B cell (primary cell): ENCODE measurements around the gene RUFY3. TPM values are rescaled to one million over a fixed set of nuclear protein-coding genes. Genes with fewer than 3 reads are reported as not detected.

ENCODE experiments used
- ATAC-seq: fragments of 200-7000 bp; cut with Tn5 transposase; one replicate; pipeline ENCODE4 v1.10.0; 2021; ENCODE audit warnings: low read depth, mild to moderate bottlenecking, moderate number of reproducible peaks, moderate library complexity
- CTCF ChIA-PET: fragments of 350-600 bp; sonication (Branson Sonifier 250); formaldehyde crosslinking; loops from one replicate; lab custom pipeline; 2021; ENCODE audit warnings: antibody characterized with exemption, inconsistent platforms; lab: Charles Lee
- POLR2A ChIA-PET: fragments of 350-600 bp; sonication (Branson Sonifier 250); formaldehyde crosslinking; loops from one replicate; lab custom pipeline; 2021; ENCODE audit warnings: antibody characterized with exemption; lab: Charles Lee
- DNase-seq: peaks from one replicate; pipeline ENCODE4 v3.0.0; 2013
- H2AFZ ChIP-seq: 2 replicates; pipeline ENCODE4 v1.6.1; 2012; ENCODE audit warnings: mild to moderate bottlenecking, low read depth, low read length; ENCODE audit not compliant: insufficient read depth, poor library complexity, severe bottlenecking
- H3K27ac ChIP-seq, 2 donors: 1 replicate in 1 of 2; 2 replicates in 1 of 2; pipeline ENCODE4 v1.5.1; 2012 to 2013; ENCODE audit warnings: low read length in 2 of 2, mild to moderate bottlenecking in 2 of 2, moderate library complexity in 1 of 2
- H3K27me3 ChIP-seq, 4 experiments: fragments of 200-600 bp in 1 of 4; sonication (generic) in 1 of 4; replicated peaks in 1 of 4; 1 replicate in 2 of 4; 2 replicates in 2 of 4; pipeline versions ENCODE4 v1.6.1 to v1.7.0; 2013 to 2016; ENCODE audit warnings: low read length in 3 of 4, mild to moderate bottlenecking in 2 of 4, mixed read lengths in 1 of 4, moderate library complexity in 1 of 4; ENCODE audit not compliant: insufficient read depth in 4 of 4, control insufficient read depth in 3 of 4; ENCODE audit errors: control extremely low read depth in 1 of 4
- H3K36me3 ChIP-seq, 2 experiments: replicated peaks in 1 of 2; 1 replicate in 1 of 2; 2 replicates in 1 of 2; pipeline versions ENCODE4 v1.6.1 to v1.7.1; 2013; ENCODE audit warnings: low read length in 1 of 2; ENCODE audit not compliant: insufficient read depth in 2 of 2, control insufficient read depth in 1 of 2; ENCODE audit errors: control extremely low read depth in 1 of 2, extremely low read depth in 1 of 2
- H3K4me1 ChIP-seq, 2 donors: fragments of 200-600 bp in 1 of 2; sonication (generic) in 1 of 2; 1 replicate in 1 of 2; 2 replicates in 1 of 2; pipeline versions ENCODE4 v1.5.1 to v1.6.1; 2013 to 2017; ENCODE audit warnings: low read length in 2 of 2; ENCODE audit not compliant: control insufficient read depth in 2 of 2, insufficient read depth in 2 of 2
- H3K4me2 ChIP-seq: replicated peaks from 2 replicates; pipeline ENCODE3; 2012; ENCODE audit warnings: mild to moderate bottlenecking, low read depth, low read length; ENCODE audit not compliant: poor library complexity, severe bottlenecking
- H3K4me3 ChIP-seq, 5 experiments: fragments of 200-600 bp in 1 of 5; sonication (generic) in 1 of 5; 1 replicate in 3 of 5; 2 replicates in 2 of 5; pipeline versions ENCODE4 v1.5.1 to v1.7.0; 2011 to 2016; ENCODE audit warnings: low read length in 4 of 5, mild to moderate bottlenecking in 4 of 5, low read depth in 2 of 5, control low read depth in 1 of 5, moderate library complexity in 1 of 5; ENCODE audit not compliant: insufficient read depth in 1 of 5; ENCODE audit errors: control extremely low read depth in 1 of 5, extremely low read depth in 1 of 5
- H3K79me2 ChIP-seq: fragments of 200-600 bp; sonication (generic); one replicate; pipeline ENCODE4 v1.6.0; 2016; ENCODE audit warnings: low read length; ENCODE audit not compliant: control insufficient read depth, insufficient read depth
- H3K9ac ChIP-seq: fragments of 200-600 bp; sonication (generic); 2 replicates; pipeline ENCODE4 v1.6.1; 2017; ENCODE audit warnings: mild to moderate bottlenecking, low read length, moderate library complexity
- H3K9me3 ChIP-seq, 3 donors: one replicate each; pipeline versions ENCODE4 v1.6.1 to v1.7.1; 2013; ENCODE audit warnings: low read length in 2 of 3; ENCODE audit not compliant: control insufficient read depth in 2 of 3, insufficient read depth in 1 of 3; ENCODE audit errors: control extremely low read depth in 1 of 3
- H4K20me1 ChIP-seq: 2 replicates; pipeline ENCODE4 v1.6.0; 2012; ENCODE audit warnings: mild to moderate bottlenecking, low read length; ENCODE audit not compliant: insufficient read depth, control insufficient read depth, poor library complexity, severe bottlenecking
- H3K27ac Mint-ChIP-seq: one replicate; pipeline ENCODE4 v1.8.0; 2021; ENCODE audit warnings: mixed read lengths
- H3K27me3 Mint-ChIP-seq: one replicate; pipeline ENCODE4 v1.8.0; 2021; ENCODE audit warnings: mixed read lengths
- H3K4me1 Mint-ChIP-seq: one replicate; pipeline ENCODE4 v1.8.0; 2021; ENCODE audit warnings: mixed read lengths
- H3K4me3 Mint-ChIP-seq: one replicate; pipeline ENCODE4 v1.8.0; 2021; ENCODE audit warnings: mixed read lengths
- H3K9me3 Mint-ChIP-seq: one replicate; pipeline ENCODE4 v1.8.0; 2022; ENCODE audit warnings: mixed read lengths; ENCODE audit not compliant: insufficient read depth
- EZH2 ChIP-seq: IDR thresholded peaks from 2 replicates; pipeline ENCODE4 v1.6.1; 2012; ENCODE audit warnings: borderline replicate concordance, low read depth, mild to moderate bottlenecking, moderate library complexity, low read length; ENCODE audit not compliant: insufficient read depth, poor library complexity, severe bottlenecking
- WGBS: methylation state at CpG from one replicate; pipeline ENCODE4 v1.1.5; 2013; ENCODE audit warnings: missing lambda C conversion rate; ENCODE audit not compliant: insufficient coverage; 5-methylcytosine and 5-hydroxymethylcytosine counted together
- intact Hi-C: fragments of 100-400 bp; cut with micrococcal nuclease; formaldehyde crosslinking; loops from one replicate; pipeline ENCODE4 v1.10.0; 2022
- polyA plus RNA-seq: library from polyadenylated mRNA; depleted of rRNA; stranded (reverse); fragments of >200 nt; gene quantifications from 2 replicates; pipeline ENCODE4 v1.2.3, GENCODE V29; 2012
- total RNA-seq, 2 donors: library from RNA; stranded (reverse); fragments of 120-200 nt in 1 of 2; gene quantifications; 1 replicate in 1 of 2; 2 replicates in 1 of 2; pipeline versions ENCODE4 v1.2.3 to v1.2.4, GENCODE V29; 2013 to 2022
- TF ChIP-seq, protein P1 (sequence below): fragments of 200-600 bp; IDR thresholded peaks from one replicate; pipeline ENCODE4 v1.8.0; 2022; ENCODE audit warnings: antibody characterized with exemption, mild to moderate bottlenecking

The RUFY3 gene
- total and polyA plus RNA-seq, 2 donors (not counting 1 experiment from before 2014, with no cell fraction given), result 26.1 to 74.1 TPM

DNA sequence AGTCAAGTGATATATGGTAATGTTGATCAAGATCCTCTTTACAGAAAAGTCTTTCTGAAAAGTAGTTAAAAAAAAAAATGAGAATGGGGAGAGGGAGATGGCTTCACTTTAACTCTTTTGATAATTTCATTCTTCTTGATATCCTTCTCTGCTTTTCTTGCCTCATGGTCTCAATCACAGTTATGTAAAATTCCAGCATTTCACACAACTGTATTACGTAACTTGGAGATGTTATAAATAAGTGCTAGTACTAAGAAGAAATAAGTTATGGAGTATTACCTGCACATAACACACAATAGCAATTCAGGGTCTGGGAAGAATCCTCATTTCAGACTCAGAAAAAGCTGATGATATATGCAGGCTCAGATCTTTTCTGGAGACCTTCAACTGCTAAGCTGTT lies 22.0 kb downstream of the RUFY3 start:
- peaks cover 2% of the 10 kb centered on the region for H3K4me1 Mint-ChIP-seq
- POLR2A ChIA-PET, result no interaction called here
- H3K9ac ChIP-seq, result no peak overlapping the region

DNA sequence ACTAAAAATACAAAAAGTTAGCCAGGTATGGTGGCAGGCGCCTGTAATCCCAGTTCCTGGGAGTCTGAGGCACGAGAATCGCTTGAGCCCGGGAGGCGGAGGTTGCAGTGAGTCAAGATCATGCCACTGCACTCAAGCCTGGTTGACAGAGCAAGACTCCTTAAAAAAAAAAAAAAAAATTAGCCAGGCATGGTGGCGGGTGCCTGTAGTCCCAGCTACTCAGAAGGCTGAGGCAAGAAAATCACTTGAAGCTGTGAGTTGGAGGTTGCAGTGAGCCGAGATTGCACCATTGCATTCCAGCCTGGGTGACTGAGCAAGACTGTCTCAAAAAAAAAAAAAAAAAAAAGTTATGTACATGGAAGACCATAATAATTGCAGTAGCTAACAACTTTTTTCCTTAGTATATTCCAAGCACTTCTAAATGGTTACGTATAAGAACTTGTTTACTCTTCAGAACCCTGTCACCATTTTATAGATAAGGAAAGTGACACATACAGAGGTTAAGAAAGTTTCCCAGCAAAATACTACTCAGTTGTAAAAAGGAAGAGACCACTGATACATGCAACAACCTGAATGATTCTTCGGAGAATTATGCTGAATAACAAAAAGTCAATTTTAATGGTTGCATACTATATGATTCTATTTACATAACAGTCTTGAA lies 24.5 kb downstream of the RUFY3 start:
- Histone ChIP-seq H3K4me1 (no peaks in the 10 kb centered on the region), H3K27me3 (no peaks in the 10 kb centered on the region), H3K4me2 (no peak overlapping the region), H4K20me1 (no peaks in the 10 kb centered on the region), H3K9me3 (no peaks in the 10 kb centered on the region), H3K4me3 (no peak overlapping the region), H2AFZ (no peak overlapping the region), H3K9ac (no peak overlapping the region), H3K36me3 (no peaks in the 10 kb centered on the region), H3K79me2 (peaks cover 68% of the 10 kb centered on the region), H3K27ac (no peak overlapping the region)
- Mint-ChIP-seq H3K4me3 (no peak overlapping the region), H3K9me3 (no peaks in the 10 kb centered on the region), H3K4me1 (peaks cover 13% of the 10 kb centered on the region), H3K27ac (no peak overlapping the region), H3K27me3 (no peaks in the 10 kb centered on the region)
- ATAC-seq (no peak), DNase-seq (no peak)
- intact Hi-C loops, result no loop called here
- CTCF ChIA-PET, result interaction anchor here (2.6 kb wide), 1 partner anchor 11 kb away, joined by 11 read pairs; no protein-coding TSS in a partner anchor
- POLR2A ChIA-PET, result no interaction called here
- WGBS, result 100% methylated on average over 4 of the region's 9 CpGs
- TF ChIP-seq, protein P1, sequence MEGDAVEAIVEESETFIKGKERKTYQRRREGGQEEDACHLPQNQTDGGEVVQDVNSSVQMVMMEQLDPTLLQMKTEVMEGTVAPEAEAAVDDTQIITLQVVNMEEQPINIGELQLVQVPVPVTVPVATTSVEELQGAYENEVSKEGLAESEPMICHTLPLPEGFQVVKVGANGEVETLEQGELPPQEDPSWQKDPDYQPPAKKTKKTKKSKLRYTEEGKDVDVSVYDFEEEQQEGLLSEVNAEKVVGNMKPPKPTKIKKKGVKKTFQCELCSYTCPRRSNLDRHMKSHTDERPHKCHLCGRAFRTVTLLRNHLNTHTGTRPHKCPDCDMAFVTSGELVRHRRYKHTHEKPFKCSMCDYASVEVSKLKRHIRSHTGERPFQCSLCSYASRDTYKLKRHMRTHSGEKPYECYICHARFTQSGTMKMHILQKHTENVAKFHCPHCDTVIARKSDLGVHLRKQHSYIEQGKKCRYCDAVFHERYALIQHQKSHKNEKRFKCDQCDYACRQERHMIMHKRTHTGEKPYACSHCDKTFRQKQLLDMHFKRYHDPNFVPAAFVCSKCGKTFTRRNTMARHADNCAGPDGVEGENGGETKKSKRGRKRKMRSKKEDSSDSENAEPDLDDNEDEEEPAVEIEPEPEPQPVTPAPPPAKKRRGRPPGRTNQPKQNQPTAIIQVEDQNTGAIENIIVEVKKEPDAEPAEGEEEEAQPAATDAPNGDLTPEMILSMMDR, result no peak
- no peak for TF ChIP-seq EZH2

More for the DNA sequence above, 22.0 kb downstream of the RUFY3 start:
- DNase-seq (no peak), ATAC-seq (no peak)
- Mint-ChIP-seq H3K4me3 (no peak overlapping the region), H3K9me3 (no peaks in the 10 kb centered on the region), H3K27me3 (no peaks in the 10 kb centered on the region), H3K27ac (no peak overlapping the region)
- Histone ChIP-seq H3K9me3 (no peaks in the 10 kb centered on the region), H3K79me2 (peaks cover 89% of the 10 kb centered on the region), H2AFZ (no peak overlapping the region), H3K4me1 (no peaks in the 10 kb centered on the region), H4K20me1 (no peaks in the 10 kb centered on the region), H3K27ac (no peak overlapping the region), H3K4me3 (no peak overlapping the region), H3K36me3 (no peaks in the 10 kb centered on the region), H3K27me3 (no peaks in the 10 kb centered on the region), H3K4me2 (no peak overlapping the region)
- CTCF ChIA-PET, result no interaction called here
- intact Hi-C loops, result no loop called here
- whole genome bisulfite sequencing, result no CpG with 5 or more reads among the region's 1 CpG
- TF ChIP-seq EZH2, result no peak
- TF ChIP-seq, protein P1, result no peak
